AG04450 (cell line): ENCODE data around the gene LYRM4. TPM values are rescaled to one million over a fixed set of nuclear protein-coding genes. Genes with fewer than 3 reads are reported as not detected.

Experiments used
- CTCF ChIA-PET: fragments of 300-600, 350-600 bp; formaldehyde crosslinking; extraction: SDS; loops from one replicate; lab custom pipeline; 2022; ENCODE audit warnings: antibody characterized with exemption, inconsistent platforms; lab: Charles Lee
- POLR2A ChIA-PET: fragments of 350-600 bp; formaldehyde crosslinking; extraction: SDS; loops from one replicate; lab custom pipeline; 2021; ENCODE audit warnings: antibody characterized with exemption, inconsistent platforms; lab: Yijun Ruan, JAX
- DNase-seq: peaks from one replicate; pipeline ENCODE4 v3.0.0-alpha.2; 2011; ENCODE audit warnings: low read depth, low spot score
- H3K27ac ChIP-seq: one replicate; pipeline ENCODE4 v1.5.1; 2012; ENCODE audit warnings: low read depth, low read length, control low read depth
- H3K27me3 ChIP-seq: one replicate; pipeline ENCODE4 v1.6.0; 2012; ENCODE audit warnings: low read length; ENCODE audit not compliant: control insufficient read depth, insufficient read depth
- H3K4me3 ChIP-seq: 2 replicates; pipeline ENCODE4 v1.5.1; 2011; ENCODE audit warnings: mild to moderate bottlenecking, low read depth, low read length, control low read depth
- H3K9me3 ChIP-seq: 2 replicates; pipeline ENCODE4 v1.5.1; 2012; ENCODE audit warnings: low read length; ENCODE audit not compliant: control insufficient read depth, insufficient read depth
- CTCF ChIP-seq: IDR thresholded peaks from 2 replicates; pipeline ENCODE4 v1.5.1; 2011; ENCODE audit warnings: low read depth, low read length, control low read depth, inconsistent platforms
- polyA plus RNA-seq: library from polyadenylated mRNA; depleted of rRNA; stranded (reverse); fragments of >200 nt; gene quantifications from 2 replicates; pipeline ENCODE4 v1.2.3, GENCODE V29; 2011

The LYRM4 gene
- polyA plus RNA-seq, 1 experiment, result 41.4 TPM

GRCh38 chr6:5143634-5144311, 117.0 kb downstream of the LYRM4 start:
- no peak overlapping the region for H3K27ac ChIP-seq
- H3K9me3 ChIP-seq, result no peaks in the 10 kb centered on the region
- ChIA-PET CTCF (interaction anchor here (0.6 to 2.6 kb wide), 61 partner anchors 9 to 1403 kb away, joined by 3 to 69 read pairs (median 4); partner anchors contain the start of genes FARS2 and LYRM4), POLR2A (interaction anchor here (0.7 to 1.3 kb wide), 2 partner anchors 70 to 117 kb away, joined by 8 read pairs; partner anchors contain the start of genes FARS2 and LYRM4)
- peak; percentile 94 for TF ChIP-seq CTCF
- no peaks in the 10 kb centered on the region for H3K27me3 ChIP-seq
- peak; percentile 63 for DNase-seq
- no peak overlapping the region for H3K4me3 ChIP-seq

GRCh38 chr6:5142915-5143314, 117.8 kb downstream of the LYRM4 start:
- ChIA-PET POLR2A (interaction anchor here (1.3 kb wide), 1 partner anchor 118 kb away, joined by 8 read pairs; the partner anchor contains the start of genes FARS2 and LYRM4), CTCF (interaction anchor here (0.6 to 2.6 kb wide), 48 partner anchors 9 to 1404 kb away, joined by 3 to 69 read pairs (median 6); partner anchors contain the start of genes FARS2 and LYRM4)
- TF ChIP-seq CTCF, result no peak
- Histone ChIP-seq H3K9me3 (no peaks in the 10 kb centered on the region), H3K27ac (no peak overlapping the region), H3K27me3 (no peaks in the 10 kb centered on the region), H3K4me3 (no peak overlapping the region)
- no peak for DNase-seq

GRCh38 chr6:5142131-5142530, 118.6 kb downstream of the LYRM4 start:
- POLR2A ChIA-PET, result no interaction called here
- no peak overlapping the region for H3K4me3 ChIP-seq

GRCh38 chr6:5141046-5141445, 119.7 kb downstream of the LYRM4 start:
- CTCF ChIA-PET, result interaction anchor here (1.0 to 2.4 kb wide), 7 partner anchors 73 to 1405 kb away, joined by 3 to 13 read pairs (median 6); partner anchors contain the start of gene FARS2
- DNase-seq, result no peak

More at GRCh38 chr6:5142131-5142530, 118.6 kb downstream of the LYRM4 start:
- CTCF ChIA-PET, result interaction anchor here (0.8 to 1.5 kb wide), 5 partner anchors 72 to 1404 kb away, joined by 3 to 8 read pairs (median 6); partner anchors contain the start of gene FARS2
- TF ChIP-seq CTCF, result no peak
- Histone ChIP-seq H3K27me3 (no peaks in the 10 kb centered on the region), H3K9me3 (no peaks in the 10 kb centered on the region), H3K27ac (no peak overlapping the region)
- DNase-seq, result no peak

More at GRCh38 chr6:5141046-5141445, 119.7 kb downstream of the LYRM4 start:
- no peak for TF ChIP-seq CTCF
- POLR2A ChIA-PET, result no interaction called here
- Histone ChIP-seq H3K27ac (no peak overlapping the region), H3K9me3 (no peaks in the 10 kb centered on the region), H3K4me3 (no peak overlapping the region), H3K27me3 (no peaks in the 10 kb centered on the region)
